ENCODE results near the gene OAT. TPM values are rescaled to one million over a fixed set of nuclear protein-coding genes. Genes with fewer than 3 reads are reported as not detected.

Gene OAT
- total RNA-seq, 6 experiments from 2014 or later, result 126 to 158 (median 137) TPM

GRCh38 chr10:124458889-124459288, 40.2 kb upstream of the OAT start:
- H3K36me3 Mint-ChIP-seq (ENCODE audit: low read depth), result no peaks in the 10 kb centered on the region
- no peak overlapping the region for H3K27ac Mint-ChIP-seq
- no peak overlapping the region for H3K4me3 Mint-ChIP-seq
- H3K27me3 Mint-ChIP-seq (ENCODE audit: insufficient read depth), result peaks cover 29% of the 10 kb centered on the region
- DNase-seq, result no peak
- no peak for TF ChIP-seq CTCF (IDR thresholded peaks at IDR 0.05)
- no peaks in the 10 kb centered on the region for H3K9me3 Mint-ChIP-seq
- H3K4me1 Mint-ChIP-seq (ENCODE audit: low read depth), result peaks cover 6% of the 10 kb centered on the region

- no peak for TF ChIP-seq CTCF (IDR thresholded peaks at IDR 0.05)
- H3K9me3 Mint-ChIP-seq, result no peaks in the 10 kb centered on the region
- no peaks in the 10 kb centered on the region for H3K36me3 Mint-ChIP-seq (ENCODE audit: low read depth)
- peaks cover 33% of the 10 kb centered on the region for H3K27me3 Mint-ChIP-seq (ENCODE audit: insufficient read depth)
- H3K27ac Mint-ChIP-seq, result no peak overlapping the region
- H3K4me3 Mint-ChIP-seq, result no peak overlapping the region
- peaks cover 6% of the 10 kb centered on the region for H3K4me1 Mint-ChIP-seq (ENCODE audit: low read depth)
- DNase-seq, result no peak
Observed at GRCh38 chr10:124458473-124458872, 39.8 kb upstream of the OAT start.

GRCh38 chr10:124455441-124455840, 36.7 kb upstream of the OAT start:
- no peaks in the 10 kb centered on the region for H3K36me3 Mint-ChIP-seq (ENCODE audit: low read depth)

GRCh38 chr10:124453960-124454610, 35.4 kb upstream of the OAT start:
- Mint-ChIP-seq H3K36me3 (ENCODE audit: low read depth) (no peaks in the 10 kb centered on the region), H3K27ac (no peak overlapping the region), H3K4me1 (ENCODE audit: low read depth) (peaks cover 6% of the 10 kb centered on the region; the same call in 1 of the 2 replicates), H3K4me3 (no peak overlapping the region), H3K27me3 (ENCODE audit: insufficient read depth) (peaks cover 71% of the 10 kb centered on the region), H3K9me3 (no peaks in the 10 kb centered on the region)
- no peak for DNase-seq
- no peak for TF ChIP-seq CTCF (IDR thresholded peaks at IDR 0.05)

More at GRCh38 chr10:124455441-124455840, 36.7 kb upstream of the OAT start:
- no peak overlapping the region for H3K27ac Mint-ChIP-seq
- H3K4me3 Mint-ChIP-seq, result no peak overlapping the region
- no peak for DNase-seq
- H3K27me3 Mint-ChIP-seq (ENCODE audit: insufficient read depth), result peaks cover 62% of the 10 kb centered on the region
- peaks cover 2% of the 10 kb centered on the region; the same call in 1 of the 2 replicates for H3K4me1 Mint-ChIP-seq (ENCODE audit: low read depth)
- no peak for TF ChIP-seq CTCF (IDR thresholded peaks at IDR 0.05)
- H3K9me3 Mint-ChIP-seq, result no peaks in the 10 kb centered on the region

DNA sequence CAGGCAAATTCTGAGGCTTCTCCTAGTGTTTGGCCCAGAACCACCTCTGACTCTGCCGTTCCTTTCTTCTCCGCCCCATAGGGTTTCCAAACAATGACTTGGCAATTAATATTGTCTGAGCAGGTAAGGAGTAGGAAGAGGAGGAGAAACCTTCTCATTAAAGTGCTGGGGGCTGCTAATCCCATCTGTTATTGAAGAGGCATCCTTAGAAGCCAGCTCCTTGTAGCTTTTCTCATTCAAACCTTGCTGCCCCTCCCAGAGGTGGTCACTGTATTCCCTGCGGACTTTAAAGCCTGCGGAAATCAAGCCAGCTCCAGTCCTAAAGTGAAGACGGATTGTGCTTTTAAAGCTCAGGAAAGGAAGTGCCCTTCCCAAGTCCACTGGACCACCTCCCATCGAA, 32.6 kb upstream of the OAT start:
- H3K9me3 Mint-ChIP-seq, result no peaks in the 10 kb centered on the region
- no peak for TF ChIP-seq CTCF (IDR thresholded peaks at IDR 0.05)
- H3K36me3 Mint-ChIP-seq (ENCODE audit: low read depth), result no peaks in the 10 kb centered on the region
- H3K27me3 Mint-ChIP-seq (ENCODE audit: insufficient read depth), result peaks cover 86% of the 10 kb centered on the region
- no peak for DNase-seq
- no peak overlapping the region for H3K4me3 Mint-ChIP-seq
- no peak overlapping the region for H3K27ac Mint-ChIP-seq
- peaks cover 6% of the 10 kb centered on the region; the same call in 1 of the 2 replicates for H3K4me1 Mint-ChIP-seq (ENCODE audit: low read depth)

All from HFFc6 (cell line).